Body of pancreas (tissue), 4 donors: Measurements from ENCODE around the gene CDKN3.

Source experiments
- POLR2A ChIP-seq, 3 donors: fragments of 450-650 bp; IDR thresholded peaks; one replicate each; pipeline ENCODE4 v1.6.1; 2016; ENCODE audit warnings: antibody characterized with exemption in 3 of 3, mild to moderate bottlenecking in 2 of 3
- TF ChIP-seq, protein P1 (sequence below), 7 experiments: fragments of 450-650 bp in 4 of 7; fragments of 200-600 bp in 3 of 7; sonication (generic) in 3 of 7; IDR thresholded peaks; one replicate each; pipeline ENCODE4 v1.5.1; 2016 to 2019; ENCODE audit warnings: antibody characterized with exemption in 7 of 7

DNA sequence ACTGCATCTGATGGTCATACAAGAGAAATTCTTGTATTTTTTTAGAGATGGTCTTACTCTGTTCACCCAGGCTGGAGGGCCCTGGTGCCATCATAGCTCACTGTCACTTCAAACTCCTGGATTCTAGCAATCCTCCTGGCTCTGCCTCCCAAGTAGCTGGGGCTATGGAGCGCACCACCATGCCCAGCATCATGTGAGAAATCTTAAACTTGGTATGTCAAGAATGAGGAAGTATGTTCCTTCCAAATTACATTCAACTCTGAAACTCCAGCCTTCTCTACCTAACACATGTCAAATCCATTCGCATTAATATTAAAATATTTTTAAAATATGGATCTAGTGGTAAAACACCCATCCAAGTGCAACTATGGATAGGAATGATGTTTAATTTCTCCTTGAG, 27.5 kb upstream of the CDKN3 start:
- no peak for TF ChIP-seq POLR2A (IDR thresholded peaks at IDR 0.05)
- TF ChIP-seq, protein P1, sequence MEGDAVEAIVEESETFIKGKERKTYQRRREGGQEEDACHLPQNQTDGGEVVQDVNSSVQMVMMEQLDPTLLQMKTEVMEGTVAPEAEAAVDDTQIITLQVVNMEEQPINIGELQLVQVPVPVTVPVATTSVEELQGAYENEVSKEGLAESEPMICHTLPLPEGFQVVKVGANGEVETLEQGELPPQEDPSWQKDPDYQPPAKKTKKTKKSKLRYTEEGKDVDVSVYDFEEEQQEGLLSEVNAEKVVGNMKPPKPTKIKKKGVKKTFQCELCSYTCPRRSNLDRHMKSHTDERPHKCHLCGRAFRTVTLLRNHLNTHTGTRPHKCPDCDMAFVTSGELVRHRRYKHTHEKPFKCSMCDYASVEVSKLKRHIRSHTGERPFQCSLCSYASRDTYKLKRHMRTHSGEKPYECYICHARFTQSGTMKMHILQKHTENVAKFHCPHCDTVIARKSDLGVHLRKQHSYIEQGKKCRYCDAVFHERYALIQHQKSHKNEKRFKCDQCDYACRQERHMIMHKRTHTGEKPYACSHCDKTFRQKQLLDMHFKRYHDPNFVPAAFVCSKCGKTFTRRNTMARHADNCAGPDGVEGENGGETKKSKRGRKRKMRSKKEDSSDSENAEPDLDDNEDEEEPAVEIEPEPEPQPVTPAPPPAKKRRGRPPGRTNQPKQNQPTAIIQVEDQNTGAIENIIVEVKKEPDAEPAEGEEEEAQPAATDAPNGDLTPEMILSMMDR (IDR thresholded peaks at IDR 0.05), result no peak
